HepG2 (cell line): ENCODE results near the gene GNAZ.

Source experiments
- ZBTB1 ChIP-seq: sonication (generic); formaldehyde crosslinking; IDR thresholded peaks from 2 replicates; pipeline ENCODE4 v1.4.0; 2020; ENCODE audit warnings: missing genetic modification reagents, borderline replicate concordance
- ZNF253 ChIP-seq: sonication (generic); formaldehyde crosslinking; IDR thresholded peaks from 2 replicates; pipeline ENCODE4 v1.8.0; 2022; ENCODE audit warnings: mild to moderate bottlenecking, missing genetic modification reagents, borderline replicate concordance

GRCh38 chr22:23143119-23143518 is 72.8 kb downstream of the GNAZ start:
- TF ChIP-seq ZNF253 (CRISPR knock-in tag) (no peak), ZBTB1 (CRISPR knock-in tag) (no peak)
